Measurements from ENCODE around the gene STMND1.

DNA sequence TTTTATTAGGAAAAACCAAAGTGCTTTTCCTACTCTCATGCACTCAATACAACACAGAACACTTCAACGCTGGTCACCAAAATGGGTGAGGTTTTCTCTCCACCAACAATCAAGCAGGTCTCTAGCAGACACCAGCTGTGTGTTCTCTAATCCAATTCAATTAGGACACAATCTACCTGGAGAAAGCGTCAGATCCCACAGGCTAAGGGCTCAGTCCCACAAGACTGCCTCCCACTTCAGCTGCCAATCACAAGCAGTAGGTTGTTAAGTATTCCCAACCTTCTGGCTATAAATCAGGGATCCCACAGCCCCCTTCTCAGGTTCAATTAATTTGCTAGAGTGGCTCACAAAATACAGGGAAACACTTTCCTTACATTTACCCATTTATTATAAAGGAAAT is 47.7 kb downstream of the STMND1 start:
- TF ChIP-seq, protein P1, sequence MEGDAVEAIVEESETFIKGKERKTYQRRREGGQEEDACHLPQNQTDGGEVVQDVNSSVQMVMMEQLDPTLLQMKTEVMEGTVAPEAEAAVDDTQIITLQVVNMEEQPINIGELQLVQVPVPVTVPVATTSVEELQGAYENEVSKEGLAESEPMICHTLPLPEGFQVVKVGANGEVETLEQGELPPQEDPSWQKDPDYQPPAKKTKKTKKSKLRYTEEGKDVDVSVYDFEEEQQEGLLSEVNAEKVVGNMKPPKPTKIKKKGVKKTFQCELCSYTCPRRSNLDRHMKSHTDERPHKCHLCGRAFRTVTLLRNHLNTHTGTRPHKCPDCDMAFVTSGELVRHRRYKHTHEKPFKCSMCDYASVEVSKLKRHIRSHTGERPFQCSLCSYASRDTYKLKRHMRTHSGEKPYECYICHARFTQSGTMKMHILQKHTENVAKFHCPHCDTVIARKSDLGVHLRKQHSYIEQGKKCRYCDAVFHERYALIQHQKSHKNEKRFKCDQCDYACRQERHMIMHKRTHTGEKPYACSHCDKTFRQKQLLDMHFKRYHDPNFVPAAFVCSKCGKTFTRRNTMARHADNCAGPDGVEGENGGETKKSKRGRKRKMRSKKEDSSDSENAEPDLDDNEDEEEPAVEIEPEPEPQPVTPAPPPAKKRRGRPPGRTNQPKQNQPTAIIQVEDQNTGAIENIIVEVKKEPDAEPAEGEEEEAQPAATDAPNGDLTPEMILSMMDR (conservative IDR thresholded peaks at IDR 0.05 in 1 of 2, IDR thresholded peaks at IDR 0.05 in 1 of 2; ENCODE audit: low read depth in 1 of 2, low read length in 2 of 2): no peak
- TF ChIP-seq EZH2 (IDR thresholded peaks at IDR 0.05; ENCODE audit: low read length, missing control alignments): no peak

All from fibroblast of lung (primary cell).